Ecto neural progenitor cell (in vitro differentiated cells): ENCODE measurements around the gene MACROD1.
A peak's percentile ranks its signal among the peaks of the same experiment; 100 is the strongest.
"Not testable (repeated sequence)": the region's sequence is repeated elsewhere in the genome, so short reads cannot be mapped to it uniquely, and the experiment has no call there.

Experiments used
- DNase-seq: peaks from one replicate; pipeline ENCODE4 v3.0.0-alpha.2; 2018; ENCODE audit warnings: low spot score

The MACROD1 gene

GRCh38 chr11:64056213-64056785 is 109.6 kb downstream of the MACROD1 start:
- no peak for DNase-seq

DNA sequence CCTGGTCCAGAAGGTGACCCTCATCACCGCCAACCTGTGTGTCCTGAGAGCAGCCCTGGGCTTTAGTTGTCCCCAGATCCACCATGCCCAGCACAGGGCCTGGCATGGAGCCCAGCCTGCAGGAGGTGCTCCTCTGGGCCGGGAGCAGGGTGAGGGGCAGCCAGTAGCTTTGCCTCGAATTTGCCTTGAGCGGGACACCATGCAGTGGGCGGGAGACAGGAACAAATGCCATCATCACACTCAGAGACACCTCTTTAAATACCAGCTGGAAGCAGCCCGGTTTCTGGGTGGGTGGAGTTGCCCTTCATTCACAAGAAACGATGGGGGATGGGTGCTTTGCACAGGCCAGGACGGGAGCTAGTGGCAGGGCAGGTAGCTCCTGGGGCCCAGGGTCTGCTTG is 110.8 kb downstream of the MACROD1 start:
- DNase-seq: no peak

DNA sequence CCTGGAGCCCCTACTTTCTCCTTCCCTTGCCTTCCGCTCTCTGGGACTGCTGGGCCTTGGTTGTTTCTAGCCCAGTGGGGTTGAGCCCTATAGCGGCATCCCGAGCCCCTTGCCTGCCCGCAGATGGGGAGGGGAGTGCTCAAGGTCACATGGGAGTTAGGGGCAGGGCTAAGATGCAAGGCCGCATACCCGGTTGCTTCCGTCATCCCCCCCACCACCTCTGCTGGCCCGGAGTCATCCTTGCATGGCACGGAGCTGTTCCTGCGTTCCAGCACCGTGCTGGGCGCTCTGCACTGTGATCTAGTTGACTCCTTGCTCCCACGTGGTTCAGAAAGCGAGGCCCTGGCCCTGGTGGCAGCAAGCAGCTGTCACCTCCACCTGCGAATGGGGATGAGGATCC is 112.2 kb downstream of the MACROD1 start:
- no peak for DNase-seq

- DNase-seq: no peak
These were observed 112.8 kb downstream of the MACROD1 start for GRCh38 chr11:64052938-64053622.

DNA sequence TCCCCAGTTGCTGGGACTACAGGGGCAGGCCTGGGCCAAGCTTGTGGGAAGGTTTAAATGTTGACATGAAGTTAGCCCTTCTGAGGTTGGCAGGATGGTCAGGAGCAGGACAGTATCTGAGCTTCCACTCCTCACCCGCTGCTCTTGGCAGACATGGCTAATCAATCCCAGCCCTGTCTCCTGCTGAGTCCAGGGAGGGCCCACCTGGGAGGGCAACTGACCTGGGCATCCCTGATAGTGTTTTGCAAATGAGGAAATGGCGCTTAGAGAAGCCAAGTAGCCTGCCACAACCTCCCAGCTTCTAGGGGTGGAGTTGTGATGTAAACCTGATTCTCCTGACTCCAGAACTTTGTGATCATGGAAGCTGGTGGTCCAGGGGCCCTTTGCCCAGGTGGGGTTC is 113.5 kb downstream of the MACROD1 start:
- no peak for DNase-seq

DNA sequence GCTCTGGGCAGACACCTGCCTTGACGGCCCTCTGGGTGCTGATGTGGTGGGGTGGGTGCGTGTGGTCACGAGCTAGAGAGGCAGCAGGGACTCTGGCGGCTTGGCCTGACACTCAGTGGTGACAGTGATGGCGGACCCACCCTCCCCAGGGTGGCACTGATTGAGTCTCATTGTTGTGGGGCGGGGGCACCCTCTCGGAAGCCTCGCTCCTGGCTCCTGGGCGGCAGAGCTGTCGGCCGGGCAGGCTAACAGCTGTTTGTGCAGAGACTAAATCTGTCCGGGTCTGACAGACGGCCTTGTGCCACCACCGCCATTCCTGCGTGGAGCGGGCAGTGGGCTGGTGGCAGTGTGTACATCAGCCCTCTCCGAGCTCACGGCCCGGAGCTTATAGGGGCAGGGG is 114.6 kb downstream of the MACROD1 start:
- no peak for DNase-seq

GRCh38 chr11:64049509-64049908 is 116.4 kb downstream of the MACROD1 start:
- DNase-seq: no peak

DNA sequence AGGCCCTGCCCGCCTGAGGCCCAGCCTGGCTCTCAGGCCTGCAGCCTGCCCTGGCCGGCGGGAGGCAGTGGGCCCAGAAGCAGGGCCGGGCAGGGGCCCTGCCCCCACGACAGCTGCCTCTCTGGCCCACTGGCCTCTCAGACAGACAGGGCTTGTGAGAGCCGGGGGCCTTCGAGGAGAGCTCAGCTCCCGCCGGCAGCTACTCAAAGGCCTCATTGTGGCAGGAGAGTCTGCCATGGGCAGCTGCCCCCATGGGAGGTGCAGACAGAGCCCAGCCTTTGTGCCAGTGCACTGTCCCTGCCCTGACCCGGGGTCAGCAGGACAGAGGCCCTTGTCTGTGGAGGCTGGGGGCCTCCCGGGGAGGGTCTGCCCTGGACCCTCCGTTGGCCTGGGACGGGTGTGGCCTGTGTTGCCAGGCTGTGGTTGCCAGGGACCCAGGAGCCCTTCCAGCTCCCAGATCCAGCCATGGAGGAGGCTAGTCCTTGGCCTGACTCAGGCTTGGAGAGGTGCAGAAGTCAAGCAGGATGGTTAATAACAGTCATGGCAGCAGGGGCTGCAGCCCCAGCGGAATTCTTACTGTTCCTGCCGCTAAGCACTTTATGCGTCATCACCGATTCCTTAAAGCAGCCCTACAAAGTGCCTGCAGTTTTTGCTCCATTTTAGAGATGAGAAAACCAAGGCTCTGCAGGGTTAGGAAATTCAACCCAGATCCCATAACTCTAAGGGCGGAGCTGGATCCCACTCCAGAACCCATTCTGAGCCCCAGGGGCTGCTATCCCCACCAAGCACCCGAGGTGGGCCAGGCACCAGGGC is 117.7 kb downstream of the MACROD1 start:
- peak; percentile 75 for DNase-seq

- DNase-seq: not testable (repeated sequence)
These were observed 118.5 kb downstream of the MACROD1 start for GRCh38 chr11:64047373-64047772.

- no peak for DNase-seq
These were observed 120.2 kb downstream of the MACROD1 start for GRCh38 chr11:64045700-64046099.

DNA sequence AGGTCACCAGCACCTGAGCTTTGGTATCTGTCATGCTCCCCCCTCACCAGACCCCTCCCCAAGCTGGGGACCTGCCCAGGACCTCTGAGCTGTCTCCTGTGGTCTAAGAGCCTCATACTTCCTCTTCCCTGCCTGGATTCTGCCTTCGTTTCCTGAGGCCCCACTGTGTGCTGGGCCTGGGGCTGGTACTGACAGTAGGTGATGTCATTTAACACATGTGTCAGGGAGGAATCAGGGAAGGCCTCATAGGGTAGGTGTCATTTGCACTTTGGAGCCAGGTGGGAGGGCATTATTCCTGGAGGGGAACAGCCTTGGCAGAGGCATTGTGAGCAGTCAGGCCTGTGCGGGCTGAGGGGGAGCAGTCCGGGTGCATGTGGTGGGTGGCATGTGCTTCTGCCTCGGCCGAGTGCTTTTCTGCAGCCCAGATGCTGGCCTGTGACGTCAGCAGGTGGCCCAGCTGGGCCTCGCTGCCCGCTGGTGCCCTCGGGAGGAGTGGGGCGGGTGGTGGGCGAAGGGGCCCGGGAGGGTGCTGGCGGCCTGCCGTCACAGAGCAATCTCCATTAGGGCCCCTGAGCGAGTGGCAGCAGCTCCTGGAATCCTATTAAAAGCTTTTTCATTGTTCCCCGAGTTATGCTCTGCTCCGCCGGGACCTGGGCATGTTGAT is 121.1 kb downstream of the MACROD1 start:
- DNase-seq: no peak

DNA sequence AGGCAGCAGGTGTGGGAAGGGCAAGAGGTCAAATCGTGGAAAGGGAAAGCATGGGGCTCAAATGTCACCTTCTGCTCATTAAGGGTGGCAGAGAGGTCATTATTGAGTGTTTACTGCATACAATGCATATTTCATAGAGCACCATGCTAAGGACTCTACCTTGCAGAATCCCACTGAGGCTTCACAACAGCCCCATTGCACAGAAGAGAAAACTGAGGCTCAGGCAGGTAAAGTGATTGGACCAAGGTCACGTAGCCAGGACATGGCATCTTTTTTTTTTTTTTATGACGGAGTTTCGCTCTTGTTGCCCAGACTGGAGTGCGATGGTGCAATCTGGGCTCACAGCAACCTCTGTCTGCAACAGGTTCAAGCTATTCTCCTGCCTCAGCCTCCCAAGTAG is 122.4 kb downstream of the MACROD1 start:
- DNase-seq: no peak

- DNase-seq: no peak
These were observed 123.6 kb downstream of the MACROD1 start for GRCh38 chr11:64042301-64042700.

GRCh38 chr11:64041846-64042245 is 124.1 kb downstream of the MACROD1 start:
- DNase-seq: no peak

- DNase-seq: peak; percentile 80
These were observed 125.1 kb downstream of the MACROD1 start for GRCh38 chr11:64040684-64041322.

DNA sequence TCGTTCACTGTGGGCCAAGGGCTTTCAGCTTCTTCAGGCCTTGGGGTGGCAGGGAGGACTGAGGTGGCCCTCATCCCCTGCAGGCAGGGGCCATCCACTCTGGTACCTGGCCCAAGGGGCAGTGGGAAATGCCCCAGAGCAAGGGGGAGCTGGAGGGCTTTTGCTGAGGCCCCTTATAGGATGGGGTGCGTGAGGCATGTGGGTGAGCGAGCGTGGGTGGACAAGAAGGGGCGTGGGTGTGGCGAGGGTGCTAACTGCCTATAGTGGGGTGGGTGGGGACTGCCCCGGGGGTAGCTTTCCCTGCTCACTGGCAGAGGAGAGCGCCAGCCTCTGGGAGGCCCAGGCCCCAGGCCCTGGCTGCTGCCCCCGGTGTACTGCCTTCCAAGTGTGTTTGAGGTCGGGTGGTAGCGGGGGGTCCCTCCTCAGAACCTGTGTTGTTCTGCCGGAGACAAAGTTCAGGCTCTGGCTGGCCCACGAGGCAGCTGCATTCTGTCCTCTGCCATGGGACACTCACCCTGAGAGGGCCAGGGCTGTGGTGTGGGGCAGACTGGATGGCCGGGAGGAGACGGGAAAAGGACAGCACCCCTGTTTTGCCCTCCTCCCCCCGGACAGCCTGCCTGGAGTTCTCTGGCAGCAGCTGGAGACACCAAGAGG is 126.8 kb downstream of the MACROD1 start:
- DNase-seq: no peak

DNA sequence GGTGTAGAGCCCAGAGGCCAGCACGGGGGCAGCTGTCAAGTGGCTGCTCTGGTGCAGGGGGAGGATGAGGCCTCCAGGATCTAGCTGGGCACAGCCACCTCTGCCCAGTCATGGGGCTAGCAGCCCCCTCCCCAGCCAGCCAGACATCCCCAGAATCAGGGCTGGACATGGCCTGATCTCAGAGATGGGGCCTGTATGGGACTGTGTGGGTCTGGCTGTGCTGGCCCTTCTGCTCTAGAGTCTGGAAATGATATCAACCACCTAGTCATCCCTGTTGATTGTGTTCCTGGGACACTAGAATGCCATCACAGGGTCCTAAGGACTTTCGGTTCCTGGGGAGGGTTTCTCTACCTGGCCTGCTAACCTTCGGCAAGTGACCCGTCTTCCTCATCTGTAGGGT is 127.4 kb downstream of the MACROD1 start:
- no peak for DNase-seq

DNA sequence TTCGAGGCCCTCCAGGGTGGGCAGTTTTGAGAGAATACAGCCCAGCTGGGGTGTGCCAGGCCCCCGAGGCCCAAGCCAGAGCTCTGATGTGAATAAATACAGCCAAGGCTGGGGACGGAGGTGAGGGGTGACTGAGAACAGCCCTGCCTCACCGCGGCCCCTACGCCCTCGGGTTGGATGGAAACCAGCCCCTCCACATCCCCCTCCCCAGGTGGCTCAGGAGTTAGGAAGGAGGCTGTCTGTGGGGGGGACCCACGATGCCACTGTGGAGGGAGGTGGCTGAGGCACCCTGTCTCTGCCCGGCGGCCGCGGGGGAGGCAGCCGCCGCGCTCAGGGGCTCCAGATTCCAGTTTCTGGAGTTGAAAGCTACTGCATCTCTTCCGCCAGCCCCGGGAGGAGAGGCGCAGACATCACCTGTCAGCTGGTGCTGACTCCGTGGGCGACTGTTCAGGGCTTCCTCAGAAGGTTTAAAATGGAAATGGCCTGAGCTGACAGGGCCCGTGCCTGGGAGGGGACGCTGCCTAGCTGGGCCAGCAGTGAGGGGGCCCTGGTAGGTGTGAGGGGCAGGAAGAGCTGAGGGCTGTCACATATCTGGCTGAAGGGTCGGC is 128.8 kb downstream of the MACROD1 start:
- DNase-seq: no peak

- peak; percentile 66 for DNase-seq
These were observed 129.6 kb downstream of the MACROD1 start for GRCh38 chr11:64036087-64037026.

DNA sequence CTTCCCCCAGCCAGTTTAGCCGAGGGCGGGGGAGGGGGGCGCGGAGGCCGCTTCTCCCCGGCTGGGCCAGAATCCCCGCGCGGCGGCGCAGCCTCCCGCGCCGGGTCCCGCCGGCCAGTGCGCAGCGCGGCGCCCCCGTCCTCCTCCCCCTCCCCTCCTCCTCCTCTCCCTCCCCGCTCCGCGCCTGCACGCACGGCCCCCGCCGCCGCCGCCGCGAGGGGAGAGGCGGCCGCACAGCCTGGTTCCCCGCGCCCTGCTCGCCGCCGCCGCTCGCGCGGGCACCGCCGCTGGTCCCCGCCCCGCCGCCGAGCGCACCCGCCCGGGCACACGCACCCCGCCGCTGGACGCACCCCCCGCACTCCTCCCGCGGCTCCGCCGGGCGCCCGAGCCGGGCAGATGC is 130.3 kb downstream of the MACROD1 start, which contains the start of gene FLRT1:
TSS of gene FLRT1 (plus strand) at position 356 of the 400 bp plus-strand sequence. CDS start 80,337 bp downstream, outside the sequence.
- DNase-seq: no peak
